GM12878 (cell line): ENCODE measurements around the gene STAT4. TPM values are rescaled to one million over a fixed set of nuclear protein-coding genes. Genes with fewer than 3 reads are reported as not detected.

ENCODE experiments used
- ATAC-seq: fragments of 200-7000 bp; cut with Tn5 transposase; 3 replicates; pipeline ENCODE4 v1.9.1; 2020; ENCODE audit warnings: mild to moderate bottlenecking, moderate library complexity
- BruUV-seq: library from RNA; stranded (reverse); fragments of 400-500 nt; replicated peaks from 2 replicates; lab custom pipeline; 2021; lab: Mats Ljungman, UMichigan
- CTCF ChIA-PET: fragments of 300-600 bp; sonication (Branson Sonifier 250); formaldehyde crosslinking; extraction: SDS; loops from one replicate; lab custom pipeline; 2021; ENCODE audit warnings: inconsistent platforms; lab: Yijun Ruan, JAX
- POLR2A ChIA-PET: fragments of 350-600 bp; formaldehyde crosslinking; extraction: SDS; loops from one replicate; lab custom pipeline; 2021; ENCODE audit warnings: inconsistent platforms; lab: Charles Lee
- RAD21 ChIA-PET: fragments of 300-600 bp; sonication (Branson Sonifier 250); formaldehyde crosslinking; loops from one replicate; lab custom pipeline; 2023; ENCODE audit warnings: antibody characterized with exemption; ENCODE audit not compliant: unreplicated experiment; lab: Charles Lee
- SMC1A ChIA-PET: fragments of 300-600 bp; sonication (Branson Sonifier 250); formaldehyde crosslinking; loops from one replicate; lab custom pipeline; 2023; ENCODE audit not compliant: unreplicated experiment, uncharacterized antibody; lab: Charles Lee
- DNase-seq: peaks from one replicate; pipeline ENCODE4 v3.0.0-alpha.2; 2011; ENCODE audit warnings: low read depth, low spot score
- FAIRE-seq: peaks from 3 replicates; lab custom pipeline; 2011; peaks lifted over from hg19 to GRCh38; lab: Jason Lieb, UNC
- H2AFZ ChIP-seq: 2 replicates; pipeline ENCODE4 v1.6.0; 2011; ENCODE audit warnings: low read depth, low read length, control low read depth; ENCODE audit not compliant: control insufficient read depth
- H3K27ac ChIP-seq: 2 replicates; pipeline ENCODE4 v1.5.1; 2011; ENCODE audit warnings: control low read depth; ENCODE audit not compliant: control insufficient read depth, insufficient read depth
- H3K27me3 ChIP-seq, 2 experiments: replicated peaks in 1 of 2; 2 replicates each; pipeline versions ENCODE4 v1.6.0 to v1.6.1; 2011; ENCODE audit warnings: low read length in 1 of 2; ENCODE audit not compliant: control insufficient read depth in 2 of 2, insufficient read depth in 2 of 2
- H3K36me3 ChIP-seq, 2 experiments: 2 replicates each; pipeline ENCODE4 v1.5.1; 2011; ENCODE audit warnings: low read length in 1 of 2; ENCODE audit not compliant: control insufficient read depth in 2 of 2, insufficient read depth in 2 of 2
- H3K4me1 ChIP-seq: 2 replicates; pipeline ENCODE4 v1.6.1; 2011; ENCODE audit warnings: mild to moderate bottlenecking, low read length, moderate library complexity, mixed read lengths; ENCODE audit not compliant: control insufficient read depth, insufficient read depth
- H3K4me2 ChIP-seq: 2 replicates; pipeline ENCODE4 v1.6.0; 2011; ENCODE audit warnings: control low read depth; ENCODE audit not compliant: control insufficient read depth, insufficient read depth
- H3K4me3 ChIP-seq: fragments of 200-600 bp; sonication (generic); 2 replicates; pipeline ENCODE4 v1.5.1; 2016
- H3K79me2 ChIP-seq: 2 replicates; pipeline ENCODE4 v1.6.0; 2011; ENCODE audit warnings: low read length; ENCODE audit not compliant: control insufficient read depth, insufficient read depth
- H3K9ac ChIP-seq: 2 replicates; pipeline ENCODE4 v1.8.0; 2011; ENCODE audit warnings: low read length, control low read depth, mixed read lengths; ENCODE audit not compliant: control insufficient read depth, insufficient read depth
- H3K9me3 ChIP-seq: replicated peaks from 3 replicates; pipeline ENCODE4 v1.5.1; 2011; ENCODE audit warnings: mild to moderate bottlenecking, low read length; ENCODE audit not compliant: control insufficient read depth, insufficient read depth
- H4K20me1 ChIP-seq: 2 replicates; pipeline ENCODE4 v1.6.0; 2011; ENCODE audit not compliant: control insufficient read depth, insufficient read depth
- EZH2 ChIP-seq: IDR thresholded peaks from 2 replicates; pipeline ENCODE4 v1.6.1; 2012; ENCODE audit warnings: low read depth, mild to moderate bottlenecking, control low read depth, inconsistent platforms, low read length, borderline replicate concordance; ENCODE audit not compliant: control insufficient read depth
- GATAD2B ChIP-seq: fragments of 450-650 bp; conservative IDR thresholded peaks from 2 replicates; pipeline ENCODE4 v1.6.1; 2017; ENCODE audit warnings: low read depth, mild to moderate bottlenecking, moderate library complexity
- IKZF1 ChIP-seq: fragments of 450-650 bp; conservative IDR thresholded peaks from 2 replicates; pipeline ENCODE4 v1.6.1; 2017; ENCODE audit warnings: antibody characterized with exemption, mild to moderate bottlenecking
- NBN ChIP-seq: fragments of 450-650 bp; IDR thresholded peaks from 2 replicates; pipeline ENCODE4 v1.6.1; 2016
- POLR2A ChIP-seq: IDR thresholded peaks from 2 replicates; pipeline ENCODE4 v1.6.1; 2011; ENCODE audit warnings: low read depth, mild to moderate bottlenecking, low read length
- POLR2AphosphoS5 ChIP-seq: IDR thresholded peaks from 2 replicates; pipeline ENCODE4 v1.6.1; 2011; ENCODE audit warnings: mild to moderate bottlenecking, low read length, inconsistent platforms
- SREBF1 ChIP-seq: IDR thresholded peaks from 2 replicates; pipeline ENCODE4 v1.6.1; 2012; ENCODE audit warnings: mild to moderate bottlenecking, low read length
- SUZ12 ChIP-seq: fragments of 200-600 bp; sonication (generic); IDR thresholded peaks from one replicate; pipeline ENCODE4 v1.6.1; 2018; ENCODE audit warnings: antibody characterized with exemption, mild to moderate bottlenecking; ENCODE audit not compliant: unreplicated experiment
- ZNF274 ChIP-seq: IDR thresholded peaks from one replicate; pipeline ENCODE4 v1.8.0; 2011; ENCODE audit not compliant: insufficient read length, insufficient read depth
- WGBS: methylation state at CpG from one replicate; pipeline ENCODE4 v1.1.6; 2016; ENCODE audit warnings: low lambda C conversion rate; ENCODE audit not compliant: insufficient replicate concordance, insufficient coverage; ENCODE audit errors: missing lambda C conversion rate; 5-methylcytosine and 5-hydroxymethylcytosine counted together
- in situ Hi-C: fragments of 300-500 bp; cut with MboI; formaldehyde crosslinking; loops from 9 replicates; pipeline ENCODE4 v1.14.3; 2018; ENCODE audit warnings: mixed read lengths
- intact Hi-C: fragments of 100-400 bp; cut with micrococcal nuclease; formaldehyde crosslinking; loops from one replicate; pipeline ENCODE4 v1.14.2; 2022; ENCODE audit not compliant: unreplicated experiment
- polyA plus RNA-seq, 11 experiments: library from polyadenylated mRNA; depleted of rRNA in 4 of 11; unstranded in 6 of 11; stranded (reverse) in 5 of 11; fragments of >200 nt; fragmentation: Nextera tagmentation in 4 of 11; fragmentation: Illumina TruSeq in 1 of 11; extraction: Ambion mirVana in 4 of 11; extraction: Trizol in 1 of 11; gene quantifications; 1 replicate in 1 of 11; 2 replicates in 10 of 11; pipeline versions ENCODE4 v1.2.1 to v1.2.3, GENCODE V29; 2011 to 2016; ENCODE audit warnings: inconsistent platforms in 2 of 11, missing spikeins in 2 of 11, low read depth in 1 of 11
- total RNA-seq, 4 experiments: library from RNA; depleted of rRNA in 3 of 4; stranded (reverse); fragments of >200 nt in 3 of 4; fragmentation: Illumina TruSeq in 1 of 4; extraction: Trizol in 1 of 4; gene quantifications; 2 replicates each; pipeline versions ENCODE4 v1.2.1 to v1.2.3, GENCODE V29; 2013 to 2021
- TF ChIP-seq, protein P1 (sequence below): fragments of 450-650 bp; IDR thresholded peaks from 2 replicates; pipeline ENCODE4 v1.6.1; 2017; ENCODE audit warnings: antibody characterized with exemption, mild to moderate bottlenecking, moderate library complexity

Gene STAT4
- total and polyA plus RNA-seq, 10 of the 15 experiments (the other 5 are each of a cell fraction or from before 2014, with no cell fraction given) = 3.1 to 9.3 (median 7.1) TPM

DNA sequence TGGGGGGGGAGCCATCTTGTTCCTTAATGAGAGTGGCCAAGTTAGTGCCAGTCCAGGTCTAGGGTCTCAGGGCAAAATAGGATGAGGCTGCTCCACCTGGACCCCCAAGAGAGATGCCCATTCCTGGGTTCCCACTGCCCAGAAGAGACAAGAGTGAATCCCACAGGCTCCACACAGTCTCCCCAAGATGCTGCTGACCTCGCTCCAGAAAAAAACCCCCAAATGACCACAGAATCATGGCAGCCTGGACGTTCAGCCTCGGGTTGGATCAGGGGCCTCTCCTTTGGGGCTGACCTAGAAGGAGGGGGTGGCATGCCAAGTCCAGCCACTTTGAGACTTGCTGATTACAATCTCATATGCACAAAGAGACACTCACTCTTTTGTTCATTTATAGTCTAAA, 161.9 kb downstream of the STAT4 start:
- RAD21 ChIA-PET = no interaction called here
- H3K9ac ChIP-seq = no peak overlapping the region
- WGBS = 100% methylated on average over 3 of the region's 3 CpGs
- H3K4me1 ChIP-seq = no peaks in the 10 kb centered on the region
- H4K20me1 ChIP-seq = peaks cover 9% of the 10 kb centered on the region
- BruUV-seq = no TSS peak
- H3K27me3 ChIP-seq = no peaks in the 10 kb centered on the region
- ATAC-seq = no peak
- no peak overlapping the region for H3K27ac ChIP-seq
- CTCF ChIA-PET = interaction anchor here (0.7 to 2.1 kb wide), 3 partner anchors 16 to 138 kb away, joined by 3 to 6 read pairs (median 3); no protein-coding TSS in a partner anchor
- no peak overlapping the region for H2AFZ ChIP-seq
- SMC1A ChIA-PET = interaction anchor here (1.6 kb wide), 1 partner anchor 8 kb away, joined by 4 read pairs; no protein-coding TSS in a partner anchor
- H3K36me3 ChIP-seq = peaks cover 40 to 74% of the 10 kb centered on the region in 2 experiments
- peaks cover 1% of the 10 kb centered on the region for H3K79me2 ChIP-seq
- peak; percentile 77 for TF ChIP-seq POLR2AphosphoS5
- no peak for TF ChIP-seq GATAD2B
- DNase-seq = no peak
- in situ Hi-C loops = no loop called here
- H3K4me2 ChIP-seq = no peak overlapping the region
- no peak for FAIRE-seq
- POLR2A ChIA-PET = interaction anchor here (1.2 to 1.6 kb wide), 3 partner anchors 12 to 89 kb away, joined by 3 to 4 read pairs (median 3); partner anchors contain the start of gene STAT1
- intact Hi-C loops = no loop called here
- H3K9me3 ChIP-seq = no peaks in the 10 kb centered on the region
- H3K4me3 ChIP-seq = no peak overlapping the region

DNA sequence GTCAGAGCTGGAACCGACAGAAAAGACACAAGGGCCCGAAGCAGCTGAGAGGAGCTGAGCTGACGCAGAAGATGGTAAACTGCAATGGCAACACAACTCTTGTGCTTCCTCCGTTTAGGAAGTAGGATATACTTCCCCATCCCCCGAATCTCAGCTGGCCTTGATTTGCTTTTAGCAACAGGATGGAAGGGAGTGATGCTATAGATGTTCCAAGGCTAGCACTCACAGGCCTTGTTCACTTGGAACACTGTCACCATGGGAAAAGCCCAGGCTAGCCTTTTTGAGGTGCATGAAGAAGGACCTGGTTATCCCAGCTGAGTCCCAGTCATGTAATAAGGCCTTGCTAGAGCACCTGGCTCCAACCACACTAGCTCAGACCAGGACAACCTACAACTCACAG, 162.9 kb downstream of the STAT4 start:
- H4K20me1 ChIP-seq = peaks cover 9% of the 10 kb centered on the region
- SMC1A ChIA-PET = interaction anchor here (0.8 to 1.2 kb wide), 5 partner anchors 12 to 31 kb away, joined by 3 to 6 read pairs (median 3); no protein-coding TSS in a partner anchor
- intact Hi-C loops (no loop called here), in situ Hi-C loops (no loop called here)
- FAIRE-seq (no peak), DNase-seq (no peak), ATAC-seq (no peak)
- no peaks in the 10 kb centered on the region for H3K9me3 ChIP-seq
- H2AFZ ChIP-seq = no peak overlapping the region
- no peak overlapping the region for H3K4me2 ChIP-seq
- no peak overlapping the region for H3K9ac ChIP-seq
- no peak overlapping the region for H3K4me3 ChIP-seq
- RAD21 ChIA-PET = interaction anchor here (0.7 kb wide), 1 partner anchor 12 kb away, joined by 3 read pairs; no protein-coding TSS in a partner anchor
- WGBS = 100% methylated on average over 5 of the region's 5 CpGs
- BruUV-seq = no TSS peak
- H3K36me3 ChIP-seq = peaks cover 39 to 79% of the 10 kb centered on the region in 2 experiments
- CTCF ChIA-PET = interaction anchor here (1.0 to 1.4 kb wide), 5 partner anchors 14 to 41 kb away, joined by 3 to 7 read pairs (median 3); no protein-coding TSS in a partner anchor
- H3K27ac ChIP-seq = no peak overlapping the region
- no peaks in the 10 kb centered on the region for H3K4me1 ChIP-seq
- H3K27me3 ChIP-seq = no peaks in the 10 kb centered on the region
- no peak for TF ChIP-seq IKZF1
- TF ChIP-seq, protein P1, sequence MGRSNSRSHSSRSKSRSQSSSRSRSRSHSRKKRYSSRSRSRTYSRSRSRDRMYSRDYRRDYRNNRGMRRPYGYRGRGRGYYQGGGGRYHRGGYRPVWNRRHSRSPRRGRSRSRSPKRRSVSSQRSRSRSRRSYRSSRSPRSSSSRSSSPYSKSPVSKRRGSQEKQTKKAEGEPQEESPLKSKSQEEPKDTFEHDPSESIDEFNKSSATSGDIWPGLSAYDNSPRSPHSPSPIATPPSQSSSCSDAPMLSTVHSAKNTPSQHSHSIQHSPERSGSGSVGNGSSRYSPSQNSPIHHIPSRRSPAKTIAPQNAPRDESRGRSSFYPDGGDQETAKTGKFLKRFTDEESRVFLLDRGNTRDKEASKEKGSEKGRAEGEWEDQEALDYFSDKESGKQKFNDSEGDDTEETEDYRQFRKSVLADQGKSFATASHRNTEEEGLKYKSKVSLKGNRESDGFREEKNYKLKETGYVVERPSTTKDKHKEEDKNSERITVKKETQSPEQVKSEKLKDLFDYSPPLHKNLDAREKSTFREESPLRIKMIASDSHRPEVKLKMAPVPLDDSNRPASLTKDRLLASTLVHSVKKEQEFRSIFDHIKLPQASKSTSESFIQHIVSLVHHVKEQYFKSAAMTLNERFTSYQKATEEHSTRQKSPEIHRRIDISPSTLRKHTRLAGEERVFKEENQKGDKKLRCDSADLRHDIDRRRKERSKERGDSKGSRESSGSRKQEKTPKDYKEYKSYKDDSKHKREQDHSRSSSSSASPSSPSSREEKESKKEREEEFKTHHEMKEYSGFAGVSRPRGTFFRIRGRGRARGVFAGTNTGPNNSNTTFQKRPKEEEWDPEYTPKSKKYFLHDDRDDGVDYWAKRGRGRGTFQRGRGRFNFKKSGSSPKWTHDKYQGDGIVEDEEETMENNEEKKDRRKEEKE = no peak
- TF ChIP-seq POLR2A = peak; percentile 71
- no peak for TF ChIP-seq NBN
- TF ChIP-seq SREBF1 = no peak
- no peak for TF ChIP-seq ZNF274
- no peak for TF ChIP-seq EZH2
- no peak for TF ChIP-seq SUZ12
- TF ChIP-seq POLR2AphosphoS5 = peak; percentile 76
- peaks cover 1% of the 10 kb centered on the region for H3K79me2 ChIP-seq
- POLR2A ChIA-PET = interaction anchor here (0.5 to 1.2 kb wide), 5 partner anchors 8 to 1879 kb away, joined by 3 to 6 read pairs (median 4); partner anchors contain the start of gene STAT1
